MCF 10A (cell line): ENCODE results near the gene SPDYA. TPM values are rescaled to one million over a fixed set of nuclear protein-coding genes. Genes with fewer than 3 reads are reported as not detected.

ENCODE experiments used
- BruUV-seq: library from RNA; stranded (reverse); fragments of 400-500 nt; replicated peaks from 2 replicates; lab custom pipeline; 2021; lab: Mats Ljungman, UMichigan
- CTCF ChIA-PET: fragments of 300-600 bp; sonication (Branson Sonifier 250); formaldehyde crosslinking; extraction: SDS; loops from one replicate; lab custom pipeline; 2021; ENCODE audit warnings: antibody characterized with exemption, inconsistent platforms; lab: Yijun Ruan, JAX
- POLR2A ChIA-PET: fragments of 300-600, 350-650 bp; sonication (Branson Sonifier 250); formaldehyde crosslinking; extraction: SDS; loops from one replicate; lab custom pipeline; 2020; ENCODE audit warnings: antibody characterized with exemption, inconsistent platforms; lab: Yijun Ruan, JAX
- DNase-seq: peaks from one replicate; pipeline ENCODE4 v3.0.0-alpha.2; 2018; ENCODE audit not compliant: unreplicated experiment
- H3K27ac Mint-ChIP-seq: one replicate; pipeline ENCODE4 v1.8.0; 2022; ENCODE audit warnings: mild to moderate bottlenecking, low read depth, mixed read lengths; ENCODE audit not compliant: unreplicated experiment
- H3K27me3 Mint-ChIP-seq: one replicate; pipeline ENCODE4 v1.8.0; 2022; ENCODE audit warnings: mixed read lengths; ENCODE audit not compliant: insufficient read depth, unreplicated experiment
- H3K36me3 Mint-ChIP-seq: one replicate; pipeline ENCODE4 v1.8.0; 2022; ENCODE audit warnings: mild to moderate bottlenecking, moderate library complexity, mixed read lengths; ENCODE audit not compliant: insufficient read depth, unreplicated experiment
- H3K4me1 Mint-ChIP-seq: one replicate; pipeline ENCODE4 v1.8.0; 2022; ENCODE audit warnings: mixed read lengths; ENCODE audit not compliant: insufficient read depth, unreplicated experiment
- H3K4me3 Mint-ChIP-seq: one replicate; pipeline ENCODE4 v1.8.0; 2022; ENCODE audit warnings: mild to moderate bottlenecking, moderate library complexity, mixed read lengths; ENCODE audit not compliant: unreplicated experiment
- H3K9me3 Mint-ChIP-seq: one replicate; pipeline ENCODE4 v1.8.0; 2022; ENCODE audit warnings: mixed read lengths; ENCODE audit not compliant: unreplicated experiment
- CTCF ChIP-seq: fragments of 200-600 bp; IDR thresholded peaks from one replicate; pipeline ENCODE4 v1.8.0; 2022; ENCODE audit warnings: antibody characterized with exemption, mild to moderate bottlenecking; ENCODE audit not compliant: unreplicated experiment
- intact Hi-C: fragments of 100-400 bp; cut with micrococcal nuclease; formaldehyde crosslinking; loops from 2 replicates; pipeline ENCODE4 v1.14.1; 2022
- total RNA-seq: library from RNA; stranded (reverse); gene quantifications from 2 replicates; pipeline ENCODE4 v1.2.3, GENCODE V29; 2022

SPDYA gene
- total RNA-seq, 1 experiment from 2014 or later = 2.8 TPM

DNA sequence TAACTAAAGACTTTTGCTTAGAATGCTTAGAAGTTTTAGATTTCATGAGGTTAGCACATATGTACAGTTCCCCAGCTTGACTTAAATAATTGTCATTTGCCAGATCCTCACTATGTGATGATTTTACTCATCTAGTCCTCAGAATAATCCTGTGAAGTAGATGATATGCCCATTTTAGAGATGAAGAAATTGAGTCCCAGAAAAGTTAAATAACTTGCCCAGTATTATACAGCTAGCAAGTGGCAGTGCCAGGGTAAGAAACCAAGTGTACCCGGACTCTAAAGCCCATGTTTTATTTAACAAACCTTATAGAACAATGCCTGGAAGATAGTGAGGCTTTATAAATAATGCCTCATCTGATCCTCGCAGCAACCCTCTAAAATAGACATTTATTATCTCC is 28.3 kb downstream of the SPDYA start:
- Mint-ChIP-seq H3K27ac (no peak overlapping the region), H3K36me3 (peaks cover 9% of the 10 kb centered on the region), H3K4me3 (no peak overlapping the region), H3K4me1 (no peaks in the 10 kb centered on the region), H3K27me3 (no peaks in the 10 kb centered on the region), H3K9me3 (no peaks in the 10 kb centered on the region)
- ChIA-PET POLR2A (no interaction called here), CTCF (interaction anchor here (0.5 to 0.6 kb wide), 2 partner anchors 37 to 1560 kb away, joined by 3 to 6 read pairs; no protein-coding TSS in a partner anchor)
- intact Hi-C loops = no loop called here
- TF ChIP-seq CTCF = no peak
- BruUV-seq = no TSS peak
- DNase-seq = no peak

- H3K4me1 Mint-ChIP-seq = no peaks in the 10 kb centered on the region
- no peak for TF ChIP-seq CTCF
- DNase-seq = no peak
- ChIA-PET POLR2A (interaction anchor here (1.3 to 1.5 kb wide), 2 partner anchors 15 to 28 kb away, joined by 5 to 6 read pairs; partner anchors contain the start of gene TRMT61B), CTCF (interaction anchor here (0.7 kb wide), 1 partner anchor 73 kb away, joined by 4 read pairs; no protein-coding TSS in a partner anchor)
- H3K27ac Mint-ChIP-seq = no peak overlapping the region
- no peaks in the 10 kb centered on the region for H3K27me3 Mint-ChIP-seq
- intact Hi-C loops = no loop called here
- no TSS peak for BruUV-seq
- no peak overlapping the region for H3K4me3 Mint-ChIP-seq
- peaks cover 28% of the 10 kb centered on the region for H3K36me3 Mint-ChIP-seq
- no peaks in the 10 kb centered on the region for H3K9me3 Mint-ChIP-seq
Measured at GRCh38 chr2:28842042-28842441, 31.4 kb downstream of the SPDYA start.

DNA sequence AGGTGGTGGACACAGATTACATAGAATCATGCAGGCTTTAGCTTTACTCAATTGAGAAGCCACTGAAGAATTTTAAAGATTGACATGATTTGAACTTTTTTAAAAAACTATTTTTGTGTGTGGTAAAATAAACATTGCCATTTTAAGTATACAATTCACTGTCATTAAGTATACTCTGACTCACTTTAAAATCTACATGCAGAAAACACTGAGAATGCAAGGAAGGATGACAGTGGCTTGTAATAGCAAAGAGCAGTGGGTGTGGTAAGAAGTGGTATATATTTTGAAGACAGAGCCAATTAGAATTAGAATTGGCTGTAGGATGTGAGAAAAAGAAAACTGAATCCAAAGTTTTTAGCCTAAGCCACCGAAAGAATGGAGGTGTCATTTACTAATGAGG is 44.6 kb downstream of the SPDYA start:
- BruUV-seq = no TSS peak

DNA sequence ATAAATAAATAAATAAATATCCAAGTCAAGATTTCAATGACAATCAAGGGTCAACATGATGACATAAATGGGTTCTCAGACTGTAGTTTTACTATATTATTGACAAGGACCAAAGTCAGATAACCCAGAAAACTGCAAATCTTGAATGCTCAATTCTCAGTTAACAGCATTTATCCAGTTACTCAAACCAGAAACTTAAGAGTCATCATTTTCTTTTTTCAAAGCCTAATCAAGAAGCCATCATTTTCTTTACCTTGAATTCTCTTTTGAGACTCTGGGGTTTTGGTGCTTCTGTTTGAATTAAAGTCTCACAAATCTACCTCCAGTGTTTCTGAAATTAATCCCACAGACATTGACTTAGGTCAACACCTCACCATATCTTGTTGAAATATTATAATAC is 45.3 kb downstream of the SPDYA start:
- TF ChIP-seq CTCF = no peak
- no peaks in the 10 kb centered on the region for H3K27me3 Mint-ChIP-seq
- H3K4me1 Mint-ChIP-seq = peaks cover 4% of the 10 kb centered on the region
- no peak for DNase-seq
- H3K36me3 Mint-ChIP-seq = peaks cover 32% of the 10 kb centered on the region
- no peak overlapping the region for H3K4me3 Mint-ChIP-seq
- H3K9me3 Mint-ChIP-seq = no peaks in the 10 kb centered on the region
- POLR2A ChIA-PET = interaction anchor here (0.7 to 3.5 kb wide), 2 partner anchors 12 to 39 kb away, joined by 3 to 14 read pairs; partner anchors contain the start of gene WDR43
- CTCF ChIA-PET = no interaction called here
- no TSS peak for BruUV-seq
- no peak overlapping the region for H3K27ac Mint-ChIP-seq
- intact Hi-C loops = no loop called here

More for the DNA sequence above, 44.6 kb downstream of the SPDYA start:
- CTCF ChIA-PET = interaction anchor here (0.6 kb wide), 1 partner anchor 1240 kb away, joined by 3 read pairs; no protein-coding TSS in a partner anchor
- intact Hi-C loops = no loop called here
- Mint-ChIP-seq H3K36me3 (peaks cover 27% of the 10 kb centered on the region), H3K9me3 (no peaks in the 10 kb centered on the region), H3K27ac (no peak overlapping the region), H3K27me3 (no peaks in the 10 kb centered on the region), H3K4me3 (no peak overlapping the region), H3K4me1 (peaks cover 4% of the 10 kb centered on the region)
- POLR2A ChIA-PET = interaction anchor here (1.0 to 3.5 kb wide), 3 partner anchors 9 to 15 kb away, joined by 3 to 14 read pairs (median 3); partner anchors contain the start of gene TRMT61B
- TF ChIP-seq CTCF = no peak
- DNase-seq = no peak
